Activated gamma-delta T cell treated with Interleukin-2 at 50 U/mL for 16 hours (primary cell): Measurements from ENCODE around the gene HHAT.

Experiments used
- DNase-seq: peaks from one replicate; pipeline ENCODE4 v3.0.0-alpha.2; 2020

Gene HHAT

DNA sequence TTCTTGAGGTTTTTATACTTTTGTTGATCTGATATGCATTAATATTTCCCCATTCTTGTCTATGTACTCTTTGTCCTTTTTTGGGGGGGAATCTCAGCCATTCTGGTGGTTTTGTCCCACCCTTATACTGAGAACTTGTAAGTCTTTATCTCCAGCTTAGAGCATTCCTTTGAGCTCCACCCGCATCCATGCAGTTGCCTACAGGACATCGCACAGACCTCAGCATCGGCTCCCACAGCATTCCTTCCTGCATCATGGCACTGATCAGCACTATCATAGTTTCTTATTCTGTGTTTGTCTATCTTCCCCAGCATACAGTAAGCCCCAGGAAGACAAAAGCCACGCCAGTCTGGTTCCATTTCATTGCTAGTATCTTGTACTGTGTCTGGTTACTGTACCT lies 33.0 kb downstream of the HHAT start:
- DNase-seq: no peak

DNA sequence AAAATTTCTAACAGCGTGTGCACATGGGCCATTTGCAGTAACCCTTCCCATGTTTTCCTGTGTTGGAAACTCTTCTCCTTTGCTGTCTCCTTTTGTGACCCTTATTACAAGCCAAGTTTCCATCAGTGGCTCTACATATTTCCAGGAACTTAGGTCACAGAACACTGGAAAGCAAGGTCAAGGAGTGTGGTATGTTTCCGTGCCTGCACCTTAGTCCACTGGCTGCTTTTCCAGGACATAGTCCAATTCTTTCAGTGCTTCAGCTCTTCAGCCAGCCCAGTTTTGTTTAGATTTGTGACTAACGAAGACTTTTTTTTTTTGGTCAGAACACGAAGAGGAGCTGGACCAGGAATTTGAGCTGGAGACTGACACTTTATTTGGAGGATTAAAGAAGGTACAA lies 33.8 kb downstream of the HHAT start:
- no peak for DNase-seq

DNA sequence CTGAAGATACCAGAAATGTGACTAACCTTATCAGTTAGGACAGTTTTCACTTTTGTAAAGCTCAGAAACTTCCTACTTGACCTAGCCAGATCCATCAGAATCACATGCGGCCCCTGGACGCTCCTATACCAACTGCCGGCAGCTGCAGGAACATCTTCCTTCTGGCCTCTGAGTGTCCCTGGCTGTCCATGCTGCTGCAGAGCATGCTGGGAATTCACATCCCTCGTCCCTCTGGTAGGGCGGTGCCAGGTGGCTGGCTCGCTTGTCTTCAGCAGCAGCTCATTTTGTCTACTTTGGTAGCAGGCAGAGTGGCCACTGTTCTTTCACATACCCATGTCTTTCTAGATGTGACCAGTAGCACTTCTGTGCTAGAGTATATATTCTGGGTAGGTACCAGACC lies 34.4 kb downstream of the HHAT start:
- DNase-seq: no peak

DNA sequence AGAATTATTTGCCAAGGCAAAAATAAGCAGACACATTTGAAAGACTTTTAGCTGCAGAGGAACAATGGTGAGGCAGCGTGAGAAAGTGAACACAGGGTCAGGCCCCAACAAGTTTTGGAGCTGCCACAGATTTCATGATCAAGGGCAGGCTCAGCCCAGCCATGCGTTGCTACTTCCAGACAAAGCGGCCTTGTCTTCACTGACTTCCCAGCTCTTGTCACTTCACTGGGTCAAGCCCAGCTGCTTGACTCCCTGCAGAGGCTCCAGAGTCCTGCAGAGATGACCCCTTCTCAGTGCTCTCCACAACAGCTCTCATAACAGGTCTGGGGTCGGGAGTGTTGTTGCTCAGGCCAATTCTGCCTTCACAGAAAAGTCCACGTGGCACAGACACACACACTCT lies 35.8 kb downstream of the HHAT start:
- no peak for DNase-seq

DNA sequence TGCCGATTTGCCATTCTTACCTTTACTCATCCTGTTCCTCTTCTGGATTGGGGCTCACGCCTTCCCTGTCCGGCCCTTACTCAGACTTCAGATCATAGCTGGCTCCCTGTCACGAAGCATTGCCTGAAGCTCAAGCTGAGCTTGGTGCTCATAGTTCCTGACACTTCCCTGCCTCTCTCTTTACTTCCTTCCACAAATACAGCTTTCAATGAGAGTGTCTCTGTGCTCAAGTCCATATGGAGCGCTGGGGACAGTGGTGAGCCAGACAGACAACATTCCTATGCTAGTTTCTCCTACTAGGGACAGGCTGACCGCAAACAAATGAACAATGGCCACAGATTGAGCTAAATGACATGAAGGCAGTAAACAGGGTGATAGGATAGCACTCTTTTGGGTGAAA lies 38.1 kb downstream of the HHAT start:
- DNase-seq: no peak

DNA sequence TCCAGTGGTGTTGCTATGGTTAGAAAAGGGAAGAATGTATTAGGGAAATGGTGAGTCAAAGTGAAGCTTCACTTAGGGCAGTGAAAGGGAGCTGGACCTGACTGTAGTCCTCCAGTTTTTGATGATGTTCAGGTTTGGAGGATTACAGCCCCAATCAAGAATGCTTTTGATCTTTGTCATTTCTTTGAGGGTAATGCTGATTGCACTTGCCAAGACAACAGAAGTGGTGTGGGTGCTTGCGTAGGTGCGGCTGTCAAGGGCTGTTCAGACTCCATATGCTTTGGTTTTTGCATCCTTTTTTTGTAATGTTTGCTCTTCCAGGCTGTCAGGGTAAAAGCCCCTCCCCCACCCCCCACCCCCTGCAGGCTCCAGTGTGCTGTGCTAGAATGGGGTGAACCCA lies 38.9 kb downstream of the HHAT start:
- no peak for DNase-seq

DNA sequence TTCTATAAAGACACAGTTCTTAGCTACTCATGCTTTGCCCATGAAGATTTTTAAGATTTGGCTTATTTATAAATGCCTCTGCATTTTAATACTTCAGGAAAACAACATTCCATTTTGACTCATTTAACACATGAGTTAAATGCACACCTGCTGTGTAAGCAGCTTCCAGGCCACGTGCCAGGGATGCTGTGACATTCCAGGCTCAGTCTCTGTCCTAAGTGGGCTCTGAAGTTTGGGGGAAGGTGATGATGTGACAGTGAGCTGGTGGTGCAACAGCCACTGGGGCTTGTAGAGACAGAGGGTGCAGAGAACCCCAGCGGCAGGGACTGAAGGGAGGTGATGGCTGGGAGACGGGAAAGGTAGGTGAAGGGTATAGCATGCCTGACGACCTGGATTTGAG lies 40.7 kb downstream of the HHAT start:
- no peak for DNase-seq

DNA sequence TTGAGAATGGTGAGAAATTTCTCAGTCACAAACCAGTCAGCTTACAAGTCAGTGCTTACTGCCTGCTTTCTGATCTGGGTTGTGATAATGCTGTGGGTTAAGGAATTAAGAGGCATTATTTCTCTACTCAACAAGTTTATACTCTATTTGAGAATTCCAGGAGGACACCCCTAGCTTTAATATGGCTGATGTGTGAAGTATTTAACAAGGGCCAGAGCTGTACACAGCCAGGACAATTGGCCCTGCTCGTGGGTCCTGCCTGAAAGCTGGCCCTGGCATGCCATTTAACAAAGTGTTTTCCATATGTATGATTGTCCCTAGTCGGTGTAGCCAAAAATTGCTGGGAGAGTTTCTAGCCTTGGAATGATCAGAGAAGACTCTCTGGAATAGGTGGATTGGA lies 43.2 kb downstream of the HHAT start:
- DNase-seq: no peak

DNA sequence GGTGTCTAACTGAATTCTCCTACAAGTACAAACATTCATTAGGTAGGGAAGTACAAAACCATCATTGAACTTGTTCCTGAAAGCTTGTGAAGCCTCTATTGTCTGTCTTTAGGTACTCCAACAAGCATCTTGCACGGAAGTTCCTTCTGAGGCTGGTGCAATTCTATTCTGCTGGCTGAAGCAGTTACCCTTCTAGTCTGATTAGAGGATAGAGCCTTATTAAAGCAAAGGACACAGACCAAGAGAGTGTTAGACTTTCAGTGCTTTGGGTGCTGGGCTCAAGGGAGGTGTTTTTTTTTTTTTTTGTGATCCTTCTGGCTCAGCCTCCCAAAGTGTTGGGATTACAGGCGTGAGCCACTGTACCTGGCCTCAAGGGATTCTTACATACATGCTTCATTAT lies 43.8 kb downstream of the HHAT start:
- no peak for DNase-seq

DNA sequence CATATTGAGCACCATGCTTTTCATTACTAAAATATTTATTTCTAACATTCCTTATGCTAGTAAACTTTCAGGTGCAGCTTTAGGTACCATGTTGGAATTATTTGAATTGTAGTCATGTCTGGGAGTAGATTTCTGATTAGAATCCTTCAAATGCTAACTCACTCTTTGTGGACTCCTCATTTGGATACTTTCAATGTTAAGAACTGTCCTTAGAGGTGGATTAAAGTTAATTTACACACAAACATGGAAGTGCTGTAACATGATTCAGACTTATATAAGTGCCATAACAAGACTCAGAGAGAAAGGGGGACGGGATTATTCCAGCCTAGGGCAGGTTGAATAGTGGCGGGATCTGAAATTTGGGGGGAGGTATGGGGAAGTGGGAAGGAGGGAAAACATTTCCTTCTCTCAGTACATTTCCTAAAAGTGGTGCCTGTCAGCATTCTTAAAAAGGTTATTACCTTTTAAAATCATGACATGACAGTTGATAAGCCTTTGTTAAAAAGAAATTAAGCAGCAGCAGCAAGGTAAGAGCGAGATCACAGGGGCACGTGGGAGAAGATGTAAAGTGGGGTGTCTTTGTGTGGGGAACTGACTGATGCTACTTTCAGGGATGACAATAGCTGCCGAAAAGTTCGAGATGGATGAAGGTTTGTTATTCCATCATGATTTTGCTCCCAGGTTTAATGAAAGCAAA lies 44.4 kb downstream of the HHAT start:
- no peak for DNase-seq

DNA sequence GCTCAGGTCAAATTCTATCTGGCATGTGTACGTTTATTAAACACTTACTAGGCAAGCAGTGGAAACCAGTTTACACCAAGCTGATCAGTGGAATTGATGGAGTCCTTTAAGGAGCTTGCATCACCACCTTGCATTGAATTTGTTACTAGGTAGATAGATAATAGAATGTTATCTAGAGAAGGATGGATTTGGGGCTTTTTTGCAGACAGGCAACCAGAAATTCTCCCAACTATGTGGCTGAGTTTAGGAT lies 44.9 kb downstream of the HHAT start:
- DNase-seq: no peak

DNA sequence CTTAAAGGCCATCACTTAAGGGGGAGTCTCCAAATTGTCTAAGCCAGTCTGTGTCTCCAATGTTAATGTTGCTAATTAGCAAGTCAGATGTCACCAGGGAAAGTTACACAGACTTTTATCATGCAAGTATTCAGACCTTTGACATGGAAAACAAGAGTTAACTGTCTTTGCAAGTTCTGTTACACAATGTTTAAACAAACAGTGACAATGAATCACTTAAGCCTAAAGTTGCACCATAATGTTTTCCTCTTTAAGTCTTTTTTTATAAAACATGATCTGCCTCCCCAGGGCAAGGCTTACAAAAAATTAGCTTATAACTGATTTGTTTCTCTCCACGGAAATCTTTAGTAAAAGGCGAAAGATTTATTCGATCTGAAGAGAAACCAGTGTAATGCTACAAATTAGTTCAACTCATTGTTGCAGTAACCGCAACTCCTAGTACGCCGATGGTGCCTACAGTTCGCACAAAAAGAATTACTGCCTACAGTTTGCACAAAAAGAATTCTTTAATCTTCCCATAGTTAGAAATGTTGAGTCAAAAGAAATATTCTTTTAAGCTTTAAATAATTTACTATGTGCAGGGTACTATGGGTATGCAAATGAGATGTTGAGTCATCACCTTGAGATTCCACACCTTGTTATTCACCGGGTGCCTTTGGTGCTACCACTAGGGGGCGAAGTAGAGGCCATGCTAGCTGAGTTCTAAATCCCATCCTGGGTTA lies 45.3 kb downstream of the HHAT start:
- DNase-seq: peak; percentile 42

DNA sequence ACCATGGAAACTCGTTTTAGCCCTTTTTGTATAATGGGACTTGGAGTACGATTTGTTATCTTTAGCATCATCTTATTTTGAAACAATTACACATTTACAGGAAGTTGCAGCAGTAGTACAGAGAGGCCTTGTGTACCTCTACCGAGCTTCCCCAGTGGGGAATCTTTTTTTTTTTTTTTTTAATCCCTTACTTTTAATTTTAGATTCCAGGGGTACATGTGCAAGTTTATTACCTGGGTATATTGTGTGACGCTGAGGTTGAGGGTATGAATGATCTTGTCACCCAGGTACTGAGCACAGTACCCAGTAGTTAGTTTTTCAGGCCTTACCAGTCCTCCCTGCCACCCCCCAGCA lies 45.9 kb downstream of the HHAT start:
- no peak for DNase-seq

DNA sequence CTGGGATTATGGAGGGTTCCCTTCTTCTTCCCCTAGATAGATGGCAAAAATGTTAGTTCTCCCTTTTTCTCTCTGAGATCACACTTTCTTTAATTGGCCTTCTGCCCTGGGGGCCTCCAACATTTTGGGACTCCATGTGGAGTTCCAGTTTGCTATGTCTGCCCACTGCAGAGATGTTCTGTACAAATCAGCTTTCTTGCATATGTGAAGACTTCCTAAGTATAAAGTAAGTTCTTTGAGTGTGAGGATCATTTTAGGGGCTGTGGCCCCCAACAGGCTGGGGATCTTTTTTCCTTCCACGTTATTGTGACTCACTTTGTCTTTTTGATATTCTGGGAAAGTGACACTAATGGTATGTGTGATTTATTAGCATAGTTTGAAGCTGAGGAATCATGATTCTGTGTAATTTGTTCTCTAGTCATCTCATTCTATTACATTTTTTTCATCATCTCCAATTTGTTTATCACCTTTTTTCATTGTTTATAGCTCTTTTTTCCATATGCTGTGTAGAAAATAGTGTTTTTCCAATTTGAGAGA lies 48.2 kb downstream of the HHAT start:
- DNase-seq: no peak

DNA sequence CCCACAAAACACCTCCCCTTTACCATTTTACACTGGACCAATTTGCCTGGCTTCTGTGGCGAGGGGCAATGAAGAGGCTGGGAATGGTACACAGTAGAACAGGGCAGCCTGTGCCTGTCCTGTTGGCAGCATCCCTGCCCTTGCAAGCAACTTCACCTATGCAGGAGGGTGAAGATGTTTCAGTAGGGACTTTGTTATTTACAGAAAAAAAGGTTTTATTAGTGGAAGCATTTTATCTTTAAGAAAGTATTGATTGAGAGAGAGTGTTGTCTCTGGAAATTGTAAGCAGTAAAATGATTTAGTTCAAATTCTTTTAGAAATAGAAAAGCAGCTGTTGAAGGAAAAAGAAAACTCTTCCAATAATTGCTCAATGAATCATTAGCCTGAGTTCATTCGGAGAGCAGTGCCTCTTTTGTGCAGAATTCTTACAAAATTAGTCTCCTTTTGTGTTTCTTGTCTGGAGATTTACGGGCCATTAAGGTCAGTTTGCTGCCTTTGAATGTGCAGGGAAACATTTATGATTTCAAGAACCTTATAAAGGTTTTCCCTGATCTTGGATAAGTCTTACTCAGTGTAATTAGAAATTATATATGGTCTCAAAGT lies 49.1 kb downstream of the HHAT start:
- DNase-seq: no peak

DNA sequence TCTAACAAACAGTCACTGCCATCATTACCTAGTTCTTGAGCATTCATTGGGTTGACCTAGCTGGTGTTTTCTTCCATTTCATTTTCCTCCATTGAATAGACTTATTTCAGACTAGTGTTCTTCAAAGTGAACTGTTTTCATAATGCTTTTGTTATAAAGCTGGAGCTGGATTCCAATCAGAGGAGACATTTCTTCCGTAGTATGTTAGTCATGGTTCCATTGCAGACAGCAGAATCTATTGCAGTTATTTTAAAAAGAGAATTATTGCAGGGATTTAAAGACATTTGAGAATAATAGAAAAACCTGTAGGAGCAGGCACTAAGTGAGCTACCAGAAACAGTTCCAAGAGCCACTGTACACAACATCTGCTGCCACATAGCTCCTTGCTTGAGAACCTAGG lies 50.0 kb downstream of the HHAT start:
- DNase-seq: no peak

DNA sequence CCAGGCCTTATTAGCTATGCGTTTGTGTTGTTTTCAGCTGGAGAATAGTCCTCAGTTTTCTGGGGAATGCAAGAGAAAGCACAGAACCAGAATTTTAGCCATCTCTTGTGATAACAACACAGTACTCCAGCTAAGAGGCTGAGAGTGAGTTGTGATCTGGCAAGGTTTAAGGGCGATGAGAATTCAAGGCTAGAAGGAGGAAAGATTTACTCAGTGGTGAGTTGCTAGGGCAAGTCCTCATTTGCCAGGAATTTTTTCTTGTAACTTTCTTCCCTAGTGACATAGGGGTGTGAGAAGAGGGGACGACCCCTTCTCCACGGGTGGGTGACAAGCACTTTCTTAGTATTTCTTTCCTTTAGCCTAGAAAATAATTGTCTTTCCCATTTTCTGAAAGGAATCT lies 53.2 kb downstream of the HHAT start:
- DNase-seq: no peak

DNA sequence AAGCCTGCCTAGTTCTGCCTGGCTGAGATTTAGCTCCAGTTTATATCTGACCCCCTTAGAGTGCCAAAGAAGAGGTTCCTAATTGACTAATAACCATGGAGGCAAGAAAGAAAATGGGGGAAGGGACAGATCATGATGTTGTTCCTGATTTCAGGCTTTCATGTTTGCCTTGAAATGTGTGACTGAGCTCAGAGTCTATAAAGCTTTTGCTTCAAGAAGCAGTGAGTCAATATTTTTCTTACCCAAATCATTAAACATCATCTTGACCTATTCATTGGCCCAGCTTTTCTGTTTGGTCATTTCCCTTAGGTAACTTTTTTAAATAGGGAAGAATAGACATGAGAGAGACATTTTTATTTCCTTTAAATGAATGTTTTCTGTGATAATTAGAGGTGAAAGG lies 55.9 kb downstream of the HHAT start:
- no peak for DNase-seq

DNA sequence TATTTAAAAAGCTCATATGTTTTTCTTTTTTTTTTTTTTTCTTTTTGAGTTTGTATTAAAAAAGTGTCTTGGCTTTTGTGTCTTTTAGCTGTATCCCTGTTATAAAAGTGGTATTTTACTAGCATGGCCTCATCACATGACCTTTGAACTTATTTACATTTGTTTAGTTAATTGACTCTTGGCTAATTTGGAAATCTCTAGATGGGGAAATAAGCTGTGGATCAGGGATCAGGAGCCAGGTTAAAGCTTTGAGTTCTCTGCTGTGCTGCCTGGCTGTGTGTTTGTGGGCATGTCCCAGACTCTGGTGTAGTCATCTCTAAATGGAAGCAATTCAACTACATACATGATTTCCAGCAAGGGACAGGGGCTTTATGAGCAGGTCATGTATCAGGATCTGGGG lies 56.5 kb downstream of the HHAT start:
- no peak for DNase-seq

DNA sequence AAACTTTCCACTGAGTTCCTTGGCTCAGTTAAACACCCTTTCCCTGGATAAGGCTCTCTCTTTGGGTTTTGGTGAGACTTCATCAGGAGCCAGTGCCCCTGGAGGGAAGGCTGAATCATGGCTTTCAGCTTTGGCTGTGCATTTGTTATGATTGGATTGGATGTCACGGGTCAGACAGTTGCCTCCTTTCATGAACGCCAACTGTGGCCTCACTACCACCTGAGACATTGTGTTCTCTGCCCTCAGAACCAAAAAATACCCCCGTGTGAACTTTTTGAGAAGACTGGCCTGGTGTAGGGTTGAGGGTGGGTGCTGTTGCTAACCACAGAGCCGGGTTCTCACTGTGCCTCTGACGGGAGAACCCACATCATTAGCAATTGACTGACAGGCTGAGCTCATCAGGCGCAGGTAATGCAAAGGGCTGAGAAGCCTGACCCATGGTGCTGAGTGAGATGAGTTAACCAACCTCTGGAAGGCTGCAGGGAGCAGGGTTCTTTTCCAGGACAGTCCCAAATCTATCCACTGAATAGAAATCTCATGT lies 65.6 kb downstream of the HHAT start:
- DNase-seq: peak; percentile 7

DNA sequence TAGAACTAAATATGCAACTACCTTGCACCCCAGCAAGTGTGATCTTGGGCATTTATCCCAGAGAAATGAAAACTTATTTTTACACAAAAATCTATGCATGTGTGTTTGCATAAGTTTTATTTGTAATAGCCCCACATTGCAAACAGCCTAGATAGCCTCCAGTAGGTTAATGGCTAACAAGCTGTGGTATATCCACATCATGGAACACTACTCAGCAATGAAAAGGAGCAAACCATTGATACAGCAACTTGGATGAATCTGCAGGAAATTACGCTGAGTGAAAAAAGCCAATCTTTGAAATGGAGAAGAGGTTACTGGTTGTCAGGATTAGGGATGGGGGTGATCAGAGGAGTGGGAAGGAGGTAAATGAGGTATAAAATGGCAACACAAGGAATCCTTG lies 67.8 kb downstream of the HHAT start:
- DNase-seq: no peak

DNA sequence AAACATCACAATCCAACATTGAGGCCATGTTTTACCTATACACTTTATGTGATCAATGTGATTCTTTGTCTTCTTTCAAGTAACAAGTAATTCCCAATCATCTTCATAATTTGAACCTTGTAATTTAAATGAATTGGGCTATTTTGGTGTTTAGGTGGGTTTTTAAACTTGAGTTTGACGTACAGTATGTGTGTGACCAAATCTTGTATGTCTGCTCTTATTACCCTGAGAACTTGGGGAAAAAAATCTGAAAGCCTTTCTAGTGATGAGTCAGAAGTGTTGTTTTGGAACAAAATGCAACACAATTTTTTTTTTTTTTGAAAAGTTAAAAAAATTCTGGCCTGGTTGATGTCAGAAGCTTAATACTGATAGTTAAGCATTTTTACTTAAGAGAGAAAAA lies 68.5 kb downstream of the HHAT start:
- no peak for DNase-seq

DNA sequence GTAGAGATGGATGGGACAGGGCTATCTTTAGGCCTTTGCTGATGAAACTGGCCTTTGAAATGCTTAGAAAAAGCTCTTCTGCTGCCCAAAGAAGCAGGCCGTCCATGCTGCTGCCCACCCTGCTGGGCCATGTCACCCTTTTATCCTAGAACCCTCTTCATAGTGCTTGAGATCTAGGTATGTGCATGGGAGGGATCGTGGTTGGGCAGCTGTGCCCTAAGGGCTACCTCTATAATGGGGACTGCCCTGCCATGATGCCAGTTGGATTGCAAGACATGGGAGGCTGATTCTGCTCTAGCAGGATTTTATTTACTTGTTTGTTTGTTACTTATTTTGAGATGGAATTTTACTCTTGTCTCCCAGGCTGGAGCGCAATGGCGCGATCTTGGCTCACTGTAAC lies 69.0 kb downstream of the HHAT start:
- DNase-seq: no peak

DNA sequence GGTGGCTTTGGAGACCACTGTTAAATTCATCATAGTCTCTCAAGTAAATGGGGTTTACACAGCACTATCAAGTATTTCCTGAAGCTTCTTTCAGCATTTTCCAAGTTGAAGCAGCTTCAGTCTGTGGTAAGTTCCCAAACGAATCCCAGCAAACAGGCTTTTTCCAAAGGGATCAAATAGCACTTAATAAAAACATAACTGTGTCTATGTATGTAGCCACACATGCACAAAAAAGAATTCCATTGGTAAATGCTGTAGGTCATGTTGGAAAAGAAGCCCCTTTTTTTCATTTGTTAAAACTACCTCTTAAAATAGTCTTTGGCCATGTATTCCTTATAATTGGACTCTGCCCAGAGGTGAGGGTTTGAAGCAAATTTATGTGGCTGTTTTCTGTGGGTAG lies 69.8 kb downstream of the HHAT start:
- DNase-seq: no peak
